NCI-H460 (cell line): ENCODE results near the gene RNF4. TPM values are rescaled to one million over a fixed set of nuclear protein-coding genes. Genes with fewer than 3 reads are reported as not detected.
"Not testable (repeated sequence)": the region's sequence is repeated elsewhere in the genome, so short reads cannot be mapped to it uniquely, and the experiment has no call there.

Experiments used
- DNase-seq: peaks from one replicate; pipeline ENCODE4 v3.0.0-alpha.2; 2016; ENCODE audit warnings: low read depth; ENCODE audit errors: extremely low read depth
- polyA plus RNA-seq: library from polyadenylated mRNA; depleted of rRNA; stranded (reverse); fragments of >200 nt; gene quantifications from 2 replicates; pipeline ENCODE4 v1.2.3, GENCODE V29; 2014; cell fraction: nucleus; rRNA removed
- total RNA-seq: library from RNA; depleted of rRNA; stranded (reverse); fragments of >200 nt; shearing (Covaris generic); gene quantifications from 2 replicates; pipeline ENCODE4 v1.2.3, GENCODE V29; 2014; rRNA removed

The RNF4 gene, protein sequence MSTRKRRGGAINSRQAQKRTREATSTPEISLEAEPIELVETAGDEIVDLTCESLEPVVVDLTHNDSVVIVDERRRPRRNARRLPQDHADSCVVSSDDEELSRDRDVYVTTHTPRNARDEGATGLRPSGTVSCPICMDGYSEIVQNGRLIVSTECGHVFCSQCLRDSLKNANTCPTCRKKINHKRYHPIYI
- 53.3 and 61.6 TPM in 2 replicates for total RNA-seq
- polyA plus RNA-seq = 37.9 and 41.1 TPM in 2 replicates

DNA sequence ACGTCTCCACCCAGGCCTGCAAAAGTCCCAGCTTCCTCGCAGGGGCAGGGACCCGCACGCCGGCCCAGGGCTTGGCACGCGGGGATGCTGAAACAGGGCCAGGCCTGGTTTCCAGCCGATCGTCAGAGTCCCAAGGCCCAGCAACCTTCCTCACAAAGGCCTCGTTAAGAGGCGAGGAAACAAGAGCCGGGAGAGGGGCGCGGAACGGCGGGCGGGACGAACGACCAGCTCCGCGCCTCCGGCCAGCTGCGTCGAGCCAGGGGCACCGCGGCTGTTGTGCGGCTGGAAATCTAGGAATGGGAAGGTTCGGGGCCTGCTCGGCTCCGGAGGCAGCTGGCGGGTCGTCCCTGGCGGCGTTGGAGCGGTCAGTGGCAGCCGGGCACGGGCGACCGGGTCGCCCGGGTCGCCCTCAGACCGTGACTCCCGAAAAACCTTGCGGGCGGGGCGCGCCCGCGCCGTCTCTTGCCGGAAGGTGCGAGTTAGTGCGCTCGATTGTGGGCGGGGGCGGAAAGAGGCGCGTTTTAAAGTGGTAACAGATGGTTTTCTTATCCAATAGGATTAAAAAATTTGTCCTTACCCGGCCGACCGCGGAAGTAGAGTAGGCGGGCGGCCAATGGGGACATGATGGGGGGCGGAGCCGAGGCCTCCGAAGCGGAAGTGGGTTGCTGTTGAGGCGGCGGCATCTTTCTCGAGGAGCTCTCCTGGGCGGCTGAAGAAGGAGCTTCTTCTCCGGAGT lies at the start of gene RNF4:
RNF4 (plus strand) TSS at position 651 of the 736 bp plus-strand sequence. CDS start 21,388 bp downstream, outside the sequence.
- peak; percentile 93 for DNase-seq

DNA sequence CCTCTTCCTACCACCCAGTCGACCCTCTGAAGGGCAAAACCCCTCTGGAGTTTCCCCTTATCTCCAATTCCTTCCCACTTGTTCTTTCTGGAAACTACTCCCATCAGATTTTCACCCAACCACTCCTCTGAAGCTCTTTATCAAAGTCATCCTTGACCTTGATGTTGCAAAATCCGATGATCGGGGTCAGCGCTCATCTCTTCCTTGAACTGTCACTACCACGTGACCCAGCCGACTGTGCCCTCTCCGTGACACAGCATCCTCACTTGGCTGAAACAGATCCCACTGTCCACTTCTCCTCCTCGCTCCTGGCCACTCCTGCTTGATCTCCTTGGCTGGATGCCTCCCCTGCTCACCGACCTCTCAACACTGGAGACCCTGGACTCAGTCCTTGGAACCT lies 49.1 kb upstream of the RNF4 start:
- DNase-seq = no peak

DNA sequence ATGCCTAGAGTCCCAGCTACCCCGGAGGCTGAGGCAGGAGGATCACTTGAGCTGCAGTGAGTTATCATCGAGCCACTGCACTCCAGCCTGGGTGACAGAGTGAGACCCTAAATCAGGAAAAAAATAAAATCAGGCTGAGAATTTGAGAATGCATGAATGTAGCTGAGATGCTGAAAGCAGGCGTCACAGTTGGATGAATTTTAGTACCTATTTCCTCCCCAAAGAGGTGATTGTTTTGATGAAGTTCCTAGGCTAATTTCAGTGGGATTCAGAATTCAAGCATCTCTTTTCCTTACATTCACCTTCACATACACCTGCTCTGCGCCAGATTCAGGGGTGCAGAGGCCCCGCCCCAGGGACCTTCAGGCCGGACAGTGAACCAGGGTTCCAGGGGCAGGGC lies 47.0 kb upstream of the RNF4 start:
- no peak for DNase-seq

DNA sequence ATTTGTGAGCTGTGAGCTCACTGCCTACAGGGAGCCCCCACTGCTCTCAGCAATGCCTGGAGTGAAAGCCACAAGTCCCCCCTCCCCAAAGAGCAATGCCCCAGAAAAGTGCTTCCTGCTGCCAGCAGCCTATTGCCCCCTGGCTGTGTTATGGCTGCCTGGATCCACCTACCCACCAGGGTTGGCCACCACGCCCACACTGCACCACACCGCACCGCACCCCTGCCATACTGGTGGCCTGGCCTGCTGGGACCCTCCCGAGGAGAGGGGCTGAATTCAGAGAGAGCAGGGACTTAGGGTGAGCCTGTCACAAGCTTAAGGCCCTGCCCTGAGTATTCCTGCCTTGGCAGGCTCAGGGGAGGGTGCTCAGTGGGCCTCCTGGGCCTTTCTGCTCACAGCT lies 45.8 kb upstream of the RNF4 start:
- no peak for DNase-seq

DNA sequence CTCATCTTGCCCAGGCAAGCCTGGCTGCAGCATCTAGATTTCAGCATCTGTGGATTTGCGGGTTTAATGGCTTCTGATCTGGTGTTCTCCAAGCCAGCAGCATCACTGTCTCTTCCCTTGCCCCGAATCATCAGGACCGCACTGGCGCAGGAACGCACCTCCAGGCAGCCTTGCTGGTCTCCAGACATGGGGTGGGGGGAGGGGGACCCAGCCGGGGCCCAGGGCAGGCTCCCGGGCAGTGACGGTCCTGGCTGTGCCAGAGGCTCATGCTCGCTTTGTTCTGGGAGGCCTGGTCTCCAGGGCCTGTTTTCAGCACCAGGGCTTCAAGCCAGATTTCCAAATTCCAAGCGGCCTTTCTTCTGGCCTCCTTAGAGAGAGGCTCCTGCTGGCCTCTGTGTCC lies 45.2 kb upstream of the RNF4 start:
- DNase-seq = no peak

DNA sequence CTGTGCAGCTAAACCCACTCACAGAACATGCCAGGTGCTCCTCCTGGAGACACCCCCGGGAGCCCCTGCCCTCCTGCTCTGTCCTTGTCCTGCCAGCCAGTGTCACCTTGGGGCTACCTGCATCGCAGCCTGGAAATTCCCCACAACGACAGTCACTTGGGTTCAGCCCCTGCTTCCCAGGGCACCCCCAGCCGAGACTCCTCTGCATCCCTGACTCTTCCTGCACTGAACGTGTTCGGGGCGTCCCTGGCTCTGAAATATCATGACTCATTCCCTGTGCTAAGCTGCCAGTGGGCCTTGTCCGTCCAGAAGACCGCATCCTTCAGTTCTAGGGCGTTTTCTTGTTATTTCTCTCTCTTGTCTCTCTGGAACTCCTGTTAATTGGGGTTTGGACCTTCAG lies 44.3 kb upstream of the RNF4 start:
- DNase-seq = no peak

DNA sequence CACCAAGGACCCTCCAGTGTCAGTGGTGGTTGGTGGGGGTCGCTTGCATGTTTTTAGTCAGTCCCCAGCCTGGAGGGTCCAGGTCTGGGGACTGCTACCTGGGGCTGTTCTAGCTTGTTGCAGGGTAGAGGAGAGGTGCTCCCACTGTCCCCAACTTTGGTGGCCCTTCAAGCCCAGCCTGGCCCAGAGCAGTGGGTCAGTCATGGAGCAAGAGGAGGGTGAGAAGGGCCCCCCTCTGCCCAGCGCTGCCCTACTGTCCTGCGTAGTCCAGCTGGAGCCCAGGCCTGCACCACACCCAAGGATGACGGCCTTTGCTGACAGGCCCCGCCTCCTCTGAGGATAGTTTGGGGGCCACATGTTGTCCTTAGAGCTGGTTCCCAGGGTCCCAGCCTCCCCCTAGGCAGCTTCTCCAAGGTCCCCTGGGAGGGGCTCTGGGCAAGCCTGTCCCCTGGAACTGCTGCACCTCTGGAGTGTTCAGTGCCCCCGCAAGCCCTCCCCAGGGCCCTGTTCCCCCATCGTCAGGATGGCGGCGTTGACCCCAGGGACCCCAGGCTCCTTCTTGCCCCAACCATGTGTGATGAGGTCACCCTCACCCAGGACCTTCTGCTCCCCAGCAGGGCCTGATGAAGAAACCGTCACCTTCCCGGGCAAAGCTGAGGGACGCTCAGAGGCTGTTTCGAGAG lies 43.4 kb upstream of the RNF4 start:
- DNase-seq = no peak

DNA sequence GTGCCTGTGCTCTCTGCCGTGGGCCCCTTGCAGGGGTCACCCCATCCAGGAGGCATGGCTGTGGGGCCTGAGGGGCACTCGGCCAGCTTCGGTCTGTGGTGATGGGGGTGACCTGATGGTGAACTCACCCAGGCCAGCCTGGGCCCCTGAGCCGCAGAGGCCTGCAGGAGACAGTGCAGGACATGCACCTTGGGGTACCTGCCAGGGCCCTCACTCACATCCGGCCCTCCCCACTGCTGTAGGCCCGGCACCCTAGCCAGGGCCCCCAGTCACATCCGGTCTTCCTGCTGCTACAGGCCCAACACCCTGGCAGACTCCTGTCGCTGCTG lies 42.9 kb upstream of the RNF4 start:
- DNase-seq = no peak

DNA sequence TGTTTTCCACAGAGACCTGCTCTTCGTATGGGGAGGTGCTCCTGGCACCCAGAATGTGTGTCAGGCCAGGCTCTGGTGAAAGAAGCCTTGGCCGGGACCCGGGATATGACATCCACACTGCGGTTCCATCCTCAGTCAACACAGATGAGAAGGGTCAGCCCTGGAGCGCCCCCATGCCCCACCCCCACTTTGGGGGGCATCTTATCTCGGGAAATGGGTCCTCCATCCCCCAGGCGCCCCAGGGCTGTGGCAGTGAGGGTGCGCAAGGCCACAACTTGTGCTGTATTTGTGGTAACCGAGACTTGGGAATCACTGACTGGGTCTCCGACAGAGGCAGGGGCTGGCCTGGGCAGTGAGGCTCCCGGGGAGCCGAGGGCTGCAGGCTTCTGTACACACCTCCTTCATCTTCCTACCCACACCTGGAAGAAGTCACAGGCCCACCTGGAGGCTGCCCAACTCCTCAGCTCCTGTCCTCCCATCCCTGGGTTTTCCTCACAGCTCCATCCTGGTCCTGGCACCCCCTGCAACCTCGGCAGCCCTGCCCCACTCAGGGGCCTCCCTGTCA lies 42.1 kb upstream of the RNF4 start:
- DNase-seq = no peak

DNA sequence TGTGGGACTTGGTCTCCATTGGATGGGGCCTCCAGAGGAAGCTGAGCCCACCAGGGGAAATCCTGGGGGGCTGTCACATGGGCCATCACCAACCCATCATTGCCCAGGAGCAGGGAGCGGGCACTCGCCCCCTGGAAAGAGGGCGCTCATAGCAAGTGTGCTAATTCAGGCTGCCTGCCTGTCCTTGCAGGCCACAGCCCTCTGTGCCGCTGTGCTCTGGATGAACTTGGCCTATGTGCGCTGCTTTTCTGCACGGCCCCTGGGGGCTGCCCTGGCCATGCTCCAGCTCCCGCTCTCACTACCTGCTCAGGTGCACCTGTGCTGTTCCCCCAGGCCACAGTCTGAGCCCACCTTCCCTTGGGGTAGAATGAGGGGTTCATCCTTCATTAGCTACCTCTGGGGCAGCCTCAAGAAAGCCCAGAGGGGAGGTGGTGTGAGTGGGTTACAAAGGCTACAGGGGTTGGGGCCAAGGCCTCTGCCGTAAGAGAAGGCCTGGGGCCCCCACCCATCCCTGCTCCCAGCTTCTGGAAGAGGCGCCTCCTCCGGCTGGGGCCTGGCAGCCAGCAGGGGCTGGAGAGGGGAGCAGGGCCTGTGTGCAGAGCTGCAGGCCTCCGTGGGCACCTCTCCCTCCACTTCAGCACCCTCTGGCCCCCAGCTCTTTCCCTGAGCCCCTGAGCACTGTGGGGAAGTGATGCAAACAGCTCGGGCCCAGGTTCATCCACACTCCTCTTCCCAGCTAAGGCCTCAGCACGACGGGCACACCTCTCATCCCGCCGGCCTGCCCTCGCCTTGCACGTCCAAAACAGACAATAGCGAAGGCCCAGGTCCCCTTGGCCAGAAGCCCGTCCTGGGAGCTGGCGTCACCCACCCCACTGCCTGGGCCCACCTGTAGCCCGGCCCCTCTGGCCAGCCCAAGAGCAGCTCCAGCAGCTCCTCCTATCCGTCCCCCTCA lies 41.2 kb upstream of the RNF4 start:
- no peak for DNase-seq

DNA sequence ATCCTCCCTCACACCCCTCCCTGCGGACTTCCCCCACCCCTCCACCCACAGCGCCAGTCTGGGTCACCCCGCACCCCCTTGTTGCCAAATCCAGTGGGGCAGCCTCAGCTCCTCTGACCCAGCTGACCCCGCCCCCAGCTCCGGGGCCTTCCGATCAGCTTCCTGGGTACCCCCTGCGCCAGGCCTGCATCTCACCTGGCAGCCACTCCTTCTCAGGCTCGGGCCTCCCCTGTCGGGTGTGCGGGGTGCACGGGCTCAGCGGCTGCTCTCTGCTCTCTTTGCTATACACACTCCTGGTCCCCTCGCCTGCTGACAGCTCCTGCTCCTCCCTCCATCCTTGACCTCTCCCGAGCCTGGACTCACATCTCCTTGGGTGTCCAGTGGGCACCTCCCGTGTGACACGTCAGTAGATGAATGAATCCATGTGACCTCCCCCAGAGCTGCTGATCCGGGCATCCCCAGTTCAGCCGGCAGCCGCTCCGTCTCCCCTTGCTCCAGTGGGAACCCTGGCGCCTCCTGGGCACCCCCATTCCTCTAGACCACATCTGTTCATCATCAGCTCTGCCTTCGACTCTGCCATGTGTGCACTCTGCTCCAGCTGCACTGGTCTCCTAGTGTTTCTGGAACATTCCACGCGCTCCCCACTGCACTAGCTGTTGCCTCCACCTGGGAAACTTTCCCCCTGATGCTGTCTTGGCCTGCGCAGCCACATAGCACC lies 40.3 kb upstream of the RNF4 start:
- DNase-seq = no peak

DNA sequence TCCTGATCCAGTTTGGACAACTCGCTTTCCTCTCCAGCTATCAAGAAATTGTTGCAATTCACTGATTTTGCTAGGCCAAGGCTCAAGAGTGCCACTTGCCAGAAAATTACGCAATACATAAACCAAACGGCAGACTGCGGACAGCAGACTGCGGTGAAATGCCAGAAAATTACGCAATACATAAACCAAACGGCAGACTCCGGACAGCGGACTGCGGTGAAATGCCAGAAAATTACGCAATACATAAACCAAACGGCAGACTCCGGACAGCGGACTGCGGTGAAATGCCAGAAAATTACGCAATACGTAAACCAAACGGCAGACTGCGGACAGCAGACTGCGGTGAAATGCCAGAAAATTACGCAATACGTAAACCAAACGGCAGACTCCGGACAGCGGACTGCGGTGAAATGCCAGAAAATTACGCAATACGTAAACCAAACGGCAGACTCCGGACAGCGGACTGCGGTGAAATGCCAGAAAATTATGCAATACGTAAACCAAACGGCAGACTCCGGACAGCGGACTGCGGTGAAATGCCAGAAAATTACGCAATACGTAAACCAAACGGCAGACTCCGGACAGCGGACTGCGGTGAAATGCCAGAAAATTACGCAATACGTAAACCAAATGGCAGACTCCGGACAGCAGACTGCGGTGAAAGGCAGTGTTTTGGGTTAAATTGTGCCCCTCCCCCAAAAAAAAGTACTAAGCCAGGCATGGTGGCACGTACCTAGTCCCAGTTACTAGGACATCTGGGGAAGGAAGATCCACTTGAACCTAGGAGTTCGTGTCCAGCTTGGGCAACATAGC lies 38.8 kb upstream of the RNF4 start:
- not testable (repeated sequence) for DNase-seq

DNA sequence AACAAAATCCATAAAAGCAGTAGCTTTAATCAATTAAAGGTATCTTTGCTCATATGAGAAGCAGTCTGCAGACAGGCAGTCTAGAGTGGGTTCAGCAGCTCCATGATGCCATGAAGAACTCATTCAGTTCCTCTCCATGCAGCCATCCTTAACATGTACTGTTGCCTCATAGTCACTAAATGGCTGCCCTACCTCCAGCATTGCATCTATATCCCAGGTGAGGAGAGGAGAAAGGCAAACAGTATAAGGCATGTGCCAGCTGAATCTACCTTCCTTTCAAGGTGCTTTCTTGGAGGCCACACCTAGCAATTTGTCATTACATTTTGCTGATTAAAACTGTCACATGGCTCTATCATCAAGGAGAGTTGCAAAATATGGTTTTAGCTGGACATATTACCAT lies 36.9 kb upstream of the RNF4 start:
- DNase-seq = no peak

DNA sequence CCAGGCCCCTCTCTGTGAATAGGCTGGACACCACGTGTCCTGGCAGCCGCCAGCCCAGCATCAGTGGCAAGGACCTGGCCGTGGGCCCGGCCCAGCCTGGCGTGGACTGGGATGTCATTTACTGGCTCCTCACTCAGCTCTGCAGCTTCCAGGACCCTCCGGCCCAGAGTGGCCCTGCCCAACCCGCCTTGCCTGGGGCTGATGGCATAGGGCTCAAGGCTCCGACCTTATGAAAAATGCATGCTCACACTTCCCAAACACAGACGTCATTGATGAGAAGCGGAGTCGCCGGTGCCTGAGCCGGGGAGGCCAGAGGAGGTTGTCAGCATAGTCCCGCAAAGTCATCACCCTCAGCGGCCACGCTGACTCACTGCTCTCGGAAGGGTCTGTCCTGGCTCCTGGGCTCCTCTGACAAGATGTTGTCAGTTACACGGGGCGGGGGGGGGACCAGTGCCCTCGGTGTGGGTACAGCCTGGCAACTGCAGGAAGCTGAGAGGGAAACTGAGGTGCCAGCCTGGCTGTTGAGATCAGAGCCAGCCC lies 35.8 kb upstream of the RNF4 start:
- DNase-seq = peak; percentile 67

DNA sequence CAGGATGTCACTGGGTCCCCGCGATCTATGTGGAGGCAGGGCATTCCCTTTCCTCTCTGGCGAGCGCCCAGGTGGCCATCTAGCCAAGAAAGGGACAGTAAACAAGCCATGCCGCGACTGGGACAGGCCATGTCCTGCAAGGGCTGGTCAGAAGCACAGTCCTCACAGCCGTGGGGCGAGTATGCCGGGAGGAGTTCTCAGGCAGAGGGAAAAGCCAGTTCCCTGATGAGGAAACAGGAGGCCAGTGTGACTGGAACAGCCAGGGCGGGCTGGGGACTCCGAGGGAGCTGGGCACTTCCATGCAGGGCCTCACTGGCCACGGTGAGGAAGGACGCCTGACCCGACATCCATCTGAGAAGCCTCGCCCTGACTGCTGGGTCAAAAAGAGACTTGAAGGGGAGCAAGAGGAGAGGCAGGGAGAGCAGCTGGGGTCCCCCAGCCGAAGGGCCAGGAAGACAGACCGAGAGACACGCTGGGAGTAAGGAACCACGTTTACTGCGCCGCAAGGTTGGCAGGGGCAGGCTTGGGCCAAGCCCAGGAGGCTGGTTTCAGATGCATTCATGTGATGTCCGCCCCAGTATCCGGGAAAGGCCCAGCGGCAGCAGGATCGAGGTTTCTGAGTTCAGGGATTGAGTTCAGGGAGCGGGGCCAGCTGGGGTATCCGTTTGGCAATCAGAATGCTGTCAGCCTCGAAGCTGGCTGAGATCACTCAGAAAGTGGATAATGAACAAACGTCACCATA lies 35.1 kb upstream of the RNF4 start:
- no peak for DNase-seq

DNA sequence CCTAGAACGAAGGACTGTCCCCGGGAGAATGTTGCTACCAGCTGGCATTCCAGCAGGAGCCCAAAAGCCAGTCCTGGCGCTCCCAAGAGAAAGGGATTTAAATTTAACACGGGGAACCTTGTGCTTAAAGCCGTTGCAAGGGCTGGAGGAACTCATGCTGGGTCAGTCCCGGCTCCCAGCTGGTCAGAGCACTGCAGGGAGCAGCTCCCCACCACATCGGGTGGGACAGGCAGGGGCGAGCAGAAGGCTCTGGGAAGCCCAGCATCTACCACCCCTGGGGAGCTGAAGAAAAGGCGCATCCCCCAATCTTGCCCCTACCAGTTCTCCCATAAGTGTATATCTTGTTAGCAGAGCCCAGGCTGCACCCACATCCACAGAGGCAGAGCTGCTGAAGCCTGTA lies 34.5 kb upstream of the RNF4 start:
- DNase-seq = no peak

DNA sequence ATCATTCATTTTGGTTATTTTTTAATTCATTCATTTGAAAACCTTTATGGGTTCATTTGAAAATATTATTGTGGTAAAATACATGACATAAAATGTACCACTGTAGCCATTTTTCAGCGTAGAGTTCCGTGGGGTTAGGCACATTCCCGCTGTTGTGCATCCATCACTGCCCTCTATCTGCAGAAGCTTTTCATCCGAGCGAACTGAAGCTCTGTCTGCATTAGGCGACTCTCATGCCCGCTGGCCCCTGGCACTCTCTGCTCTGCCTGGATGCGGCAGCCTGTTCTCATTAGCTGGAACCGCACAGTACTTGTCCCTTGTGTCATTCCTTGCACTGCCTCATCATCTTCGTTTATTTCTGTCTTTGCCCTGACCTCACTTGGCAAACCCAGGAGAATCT lies 32.6 kb upstream of the RNF4 start:
- DNase-seq = peak; percentile 39
